Caco-2 (cell line): ENCODE results near the gene ANKAR. TPM values are rescaled to one million over a fixed set of nuclear protein-coding genes. Genes with fewer than 3 reads are reported as not detected.
A peak's percentile ranks its signal among the peaks of the same experiment; 100 is the strongest.

ENCODE experiments used
- BruUV-seq: library from RNA; stranded (reverse); fragments of 400-500 nt; replicated peaks from 2 replicates; lab custom pipeline; 2021; lab: Mats Ljungman, UMichigan
- CTCF ChIA-PET: fragments of 300-600 bp; sonication (Branson Sonifier 250); formaldehyde crosslinking; loops from one replicate; lab custom pipeline; 2022; ENCODE audit warnings: antibody characterized with exemption; lab: Charles Lee
- POLR2A ChIA-PET: fragments of 300-600 bp; sonication (Branson Sonifier 250); formaldehyde crosslinking; loops from one replicate; lab custom pipeline; 2022; ENCODE audit warnings: antibody characterized with exemption; lab: Charles Lee
- DNase-seq, 2 experiments: peaks; one replicate each; pipeline versions ENCODE4 v3.0.0 to v3.0.0-alpha.2; 2020 to 2022
- H3K27me3 ChIP-seq: replicated peaks from 2 replicates; pipeline ENCODE4 v1.6.0; 2011; ENCODE audit warnings: low read length; ENCODE audit not compliant: control insufficient read depth, insufficient read depth
- H3K36me3 ChIP-seq: 2 replicates; pipeline ENCODE4 v1.5.1; 2011; ENCODE audit warnings: low read length; ENCODE audit not compliant: control insufficient read depth, insufficient read depth
- H3K4me1 ChIP-seq: fragments of 250-450 bp; sonication (Bioruptor Pico); 2 replicates; pipeline ENCODE4 v1.5.1; 2020; ENCODE audit warnings: mild to moderate bottlenecking
- H3K4me3 ChIP-seq: 2 replicates; pipeline ENCODE4 v1.5.1; 2011; ENCODE audit warnings: low read depth, mild to moderate bottlenecking, control low read depth, low read length
- H3K9me3 ChIP-seq: fragments of 250-450 bp; sonication (Bioruptor Pico); 2 replicates; pipeline ENCODE4 v1.5.1; 2020; ENCODE audit warnings: mild to moderate bottlenecking, moderate library complexity
- H3K27ac Mint-ChIP-seq: one replicate; pipeline ENCODE4 v1.8.0; 2022; ENCODE audit warnings: mixed read lengths; ENCODE audit not compliant: unreplicated experiment
- H3K27me3 Mint-ChIP-seq: one replicate; pipeline ENCODE4 v1.8.0; 2022; ENCODE audit warnings: mixed read lengths; ENCODE audit not compliant: insufficient read depth, unreplicated experiment
- H3K36me3 Mint-ChIP-seq: one replicate; pipeline ENCODE4 v1.8.0; 2022; ENCODE audit warnings: mild to moderate bottlenecking, mixed read lengths; ENCODE audit not compliant: insufficient read depth, unreplicated experiment
- H3K4me1 Mint-ChIP-seq: one replicate; pipeline ENCODE4 v1.8.0; 2022; ENCODE audit warnings: low read depth, mixed read lengths; ENCODE audit not compliant: unreplicated experiment
- H3K4me3 Mint-ChIP-seq: one replicate; pipeline ENCODE4 v1.8.0; 2022; ENCODE audit warnings: mild to moderate bottlenecking, moderate library complexity, mixed read lengths; ENCODE audit not compliant: unreplicated experiment
- H3K9me3 Mint-ChIP-seq: one replicate; pipeline ENCODE4 v1.8.0; 2022; ENCODE audit warnings: mixed read lengths; ENCODE audit not compliant: unreplicated experiment
- CTCF ChIP-seq, 2 experiments: fragments of 200-600 bp in 1 of 2; IDR thresholded peaks; 1 replicate in 1 of 2; 2 replicates in 1 of 2; pipeline versions ENCODE4 v1.5.1 to v1.8.0; 2011 to 2022; ENCODE audit warnings: antibody characterized with exemption in 1 of 2, control low read depth in 1 of 2, inconsistent platforms in 1 of 2, low read depth in 1 of 2, low read length in 1 of 2, mild to moderate bottlenecking in 1 of 2, moderate library complexity in 1 of 2; ENCODE audit not compliant: insufficient read depth in 1 of 2, severe bottlenecking in 1 of 2, unreplicated experiment in 1 of 2
- intact Hi-C: fragments of 100-400 bp; cut with micrococcal nuclease; formaldehyde crosslinking; loops from one replicate; pipeline ENCODE4 v1.10.0; 2022; ENCODE audit not compliant: unreplicated experiment
- total RNA-seq: library from RNA; stranded (reverse); gene quantifications from 2 replicates; pipeline ENCODE4 v1.2.3, GENCODE V29; 2022

Gene ANKAR
- total RNA-seq, 1 experiment from 2014 or later: 4.7 TPM

GRCh38 chr2:189627789-189628188, 46.7 kb upstream of the ANKAR start:
- no peak overlapping the region for H3K4me3 ChIP-seq
- BruUV-seq: no TSS peak
- H3K27me3 ChIP-seq: no peaks in the 10 kb centered on the region
- Mint-ChIP-seq H3K9me3 (no peaks in the 10 kb centered on the region), H3K36me3 (no peaks in the 10 kb centered on the region), H3K27ac (no peak overlapping the region), H3K4me3 (no peak overlapping the region), H3K4me1 (peaks cover 17% of the 10 kb centered on the region), H3K27me3 (no peaks in the 10 kb centered on the region)
- H3K9me3 ChIP-seq: no peaks in the 10 kb centered on the region
- peaks cover 21% of the 10 kb centered on the region for H3K4me1 ChIP-seq
- ChIA-PET POLR2A (no interaction called here), CTCF (no interaction called here)
- no peaks in the 10 kb centered on the region for H3K36me3 ChIP-seq
- intact Hi-C loops: loop anchor here (2.0 kb wide), 1 partner anchor 121 kb away; no protein-coding TSS in a partner anchor
- no peak for TF ChIP-seq CTCF (IDR thresholded peaks at IDR 0.05; ENCODE audit: insufficient read depth in 1 of 2, low read depth in 1 of 2, low read length in 1 of 2, severe bottlenecking in 1 of 2, unreplicated experiment in 1 of 2)
- DNase-seq: no peak

- Mint-ChIP-seq H3K4me3 (no peak overlapping the region), H3K4me1 (peaks cover 17% of the 10 kb centered on the region), H3K27ac (no peak overlapping the region), H3K27me3 (no peaks in the 10 kb centered on the region), H3K36me3 (no peaks in the 10 kb centered on the region), H3K9me3 (no peaks in the 10 kb centered on the region)
- CTCF ChIA-PET: interaction anchor here (0.6 to 1.4 kb wide), 5 partner anchors 37 to 74 kb away, joined by 3 to 10 read pairs (median 3); partner anchors contain the start of gene SLC40A1
- H3K4me3 ChIP-seq: no peak overlapping the region
- H3K36me3 ChIP-seq: no peaks in the 10 kb centered on the region
- peak in 1 of 2 experiments; percentile 35 for DNase-seq
- TF ChIP-seq CTCF (IDR thresholded peaks at IDR 0.05; ENCODE audit: insufficient read depth in 1 of 2, low read depth in 1 of 2, low read length in 1 of 2, severe bottlenecking in 1 of 2, unreplicated experiment in 1 of 2): peak in 1 of 2 experiments; percentile 44
- H3K27me3 ChIP-seq: no peaks in the 10 kb centered on the region
- peaks cover 21% of the 10 kb centered on the region for H3K4me1 ChIP-seq
- no peaks in the 10 kb centered on the region for H3K9me3 ChIP-seq
- no TSS peak for BruUV-seq
- intact Hi-C loops: loop anchor here (1.0 to 2.0 kb wide), 4 partner anchors 49 to 163 kb away; partner anchors contain the start of gene SLC40A1
- POLR2A ChIA-PET: interaction anchor here (1.2 kb wide), 1 partner anchor 48 kb away, joined by 5 read pairs; the partner anchor contains the start of gene SLC40A1
Observed at GRCh38 chr2:189628817-189629530, 45.5 kb upstream of the ANKAR start.

- DNase-seq: no peak
- no peaks in the 10 kb centered on the region for H3K27me3 Mint-ChIP-seq
- no peaks in the 10 kb centered on the region for H3K9me3 Mint-ChIP-seq
- H3K27ac Mint-ChIP-seq: no peak overlapping the region
- H3K4me3 ChIP-seq: no peak overlapping the region
- intact Hi-C loops: loop anchor here (1.0 to 2.0 kb wide), 4 partner anchors 49 to 163 kb away; partner anchors contain the start of gene SLC40A1
- H3K4me1 Mint-ChIP-seq: peaks cover 11% of the 10 kb centered on the region
- no peak overlapping the region for H3K4me3 Mint-ChIP-seq
- no peak for TF ChIP-seq CTCF (IDR thresholded peaks at IDR 0.05; ENCODE audit: insufficient read depth in 1 of 2, low read depth in 1 of 2, low read length in 1 of 2, severe bottlenecking in 1 of 2, unreplicated experiment in 1 of 2)
- H3K36me3 Mint-ChIP-seq: no peaks in the 10 kb centered on the region
- ChIA-PET POLR2A (interaction anchor here (1.2 kb wide), 1 partner anchor 49 kb away, joined by 5 read pairs; the partner anchor contains the start of gene SLC40A1), CTCF (interaction anchor here (0.7 to 1.4 kb wide), 4 partner anchors 38 to 75 kb away, joined by 3 to 10 read pairs (median 4); partner anchors contain the start of gene SLC40A1)
- peaks cover 16% of the 10 kb centered on the region for H3K4me1 ChIP-seq
- no peaks in the 10 kb centered on the region for H3K9me3 ChIP-seq
- no peaks in the 10 kb centered on the region for H3K27me3 ChIP-seq
- no TSS peak for BruUV-seq
- H3K36me3 ChIP-seq: no peaks in the 10 kb centered on the region
Observed at GRCh38 chr2:189629531-189630453, 44.7 kb upstream of the ANKAR start.
